NT2/D1 (cell line): ENCODE data around the gene MEGF6.

Experiments used
- SUZ12 ChIP-seq: IDR thresholded peaks from 2 replicates; pipeline ENCODE4 v1.6.1; 2011; ENCODE audit not compliant: insufficient read length, insufficient read depth; ENCODE audit errors: extremely low read depth
- YY1 ChIP-seq: IDR thresholded peaks from 2 replicates; pipeline ENCODE4 v1.6.1; 2011; ENCODE audit not compliant: insufficient read length, insufficient read depth
- ZNF274 ChIP-seq: IDR thresholded peaks from 2 replicates; pipeline ENCODE4 v1.6.1; 2011; ENCODE audit warnings: mild to moderate bottlenecking, low read depth, low read length

DNA sequence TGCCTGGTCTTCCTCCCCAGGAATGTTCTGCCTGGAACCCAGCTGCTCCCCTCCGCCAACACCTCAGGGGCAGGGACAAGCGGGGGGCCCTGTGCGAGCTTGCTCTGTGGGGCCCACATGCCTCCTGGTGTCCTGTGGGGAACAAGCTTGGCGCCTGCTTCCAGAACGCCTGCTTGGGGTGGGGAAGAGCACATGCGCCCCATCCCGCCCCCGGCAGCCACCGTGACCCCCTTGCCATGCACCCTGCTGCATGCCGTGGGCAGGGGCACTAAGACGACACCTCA lies 57.4 kb downstream of the MEGF6 start:
- TF ChIP-seq YY1 (no peak), ZNF274 (no peak), SUZ12 (no peak)
